GM19328 (cell line): ENCODE data around the gene PARVB.

Experiments used
- ATAC-seq: cut with Tn5 transposase; IDR thresholded peaks from one replicate; pipeline ENCODE4 v1.9.1; 2021; ENCODE audit warnings: mild to moderate bottlenecking, moderate library complexity; ENCODE audit not compliant: unreplicated experiment

Gene PARVB

DNA sequence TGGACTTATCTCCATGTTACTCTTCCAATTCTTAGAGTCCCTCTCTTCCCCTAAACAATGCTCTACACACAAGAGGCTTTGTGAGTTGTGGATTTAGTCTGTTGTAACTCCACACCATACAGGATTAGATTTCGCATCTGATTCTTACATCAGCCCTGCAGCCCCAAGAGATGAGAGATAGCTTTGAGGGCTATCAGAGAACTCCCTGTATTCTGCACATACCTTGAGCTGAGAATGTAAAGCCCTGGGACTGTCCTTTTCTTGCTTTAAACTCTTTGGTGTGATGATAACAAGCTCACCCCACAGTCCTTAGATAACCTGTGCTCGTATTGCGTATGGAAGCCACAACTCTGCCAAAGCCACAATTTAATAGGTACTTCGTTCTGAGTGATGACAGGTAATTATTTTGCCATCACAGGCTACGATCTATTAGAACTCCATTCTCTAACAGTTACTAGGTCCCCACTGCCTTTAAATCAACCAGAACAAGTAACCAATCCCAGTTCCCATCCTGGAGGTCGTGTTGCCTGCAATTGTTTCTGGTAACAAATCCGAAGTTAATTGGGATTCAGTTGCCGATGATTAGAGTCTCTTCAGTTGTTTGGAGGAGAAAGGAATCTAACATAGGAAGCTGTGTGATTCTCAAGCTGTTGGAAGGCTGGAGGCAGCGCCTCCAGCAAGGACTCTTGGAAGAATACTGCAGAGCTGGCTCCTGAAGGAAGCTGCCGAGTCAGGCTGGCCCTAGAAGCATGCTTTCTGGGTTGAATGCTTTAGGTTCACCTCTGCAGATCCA lies 155.3 kb downstream of the PARVB start:
- ATAC-seq: no peak

DNA sequence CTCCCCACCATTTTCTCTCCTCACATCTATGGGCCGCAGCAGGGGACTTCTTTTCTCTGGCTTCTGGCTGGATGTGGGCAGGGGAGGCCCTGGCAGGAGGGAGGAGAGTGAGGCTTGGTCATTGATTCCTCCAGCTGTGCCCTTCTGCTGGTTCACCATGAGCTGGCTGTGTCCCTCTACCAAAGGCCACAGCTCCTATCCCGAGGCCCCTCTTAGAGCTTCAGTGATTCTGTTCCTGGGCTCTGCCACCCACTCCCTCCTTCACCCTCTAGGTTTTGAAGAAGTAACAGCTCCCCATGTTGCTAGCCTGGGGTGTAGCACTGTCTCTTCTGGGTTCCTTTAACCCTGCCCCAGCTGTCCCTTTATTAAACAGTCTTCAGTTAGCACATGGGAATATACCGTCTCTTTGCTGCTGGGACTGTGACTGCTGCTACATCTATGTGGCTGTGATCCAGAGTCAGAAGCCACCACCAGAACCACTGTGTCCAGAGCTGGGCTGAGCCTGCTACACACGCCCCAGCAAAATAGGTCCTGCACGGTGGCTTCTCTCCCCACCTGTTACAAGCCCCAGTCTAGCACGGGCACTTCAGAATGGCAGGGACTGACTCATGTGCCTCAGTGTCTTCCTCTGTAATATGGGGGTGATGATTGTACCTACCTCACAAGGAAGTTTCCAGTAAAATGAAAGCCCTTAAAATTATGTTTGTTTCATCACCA lies 156.0 kb downstream of the PARVB start:
- ATAC-seq: no peak

DNA sequence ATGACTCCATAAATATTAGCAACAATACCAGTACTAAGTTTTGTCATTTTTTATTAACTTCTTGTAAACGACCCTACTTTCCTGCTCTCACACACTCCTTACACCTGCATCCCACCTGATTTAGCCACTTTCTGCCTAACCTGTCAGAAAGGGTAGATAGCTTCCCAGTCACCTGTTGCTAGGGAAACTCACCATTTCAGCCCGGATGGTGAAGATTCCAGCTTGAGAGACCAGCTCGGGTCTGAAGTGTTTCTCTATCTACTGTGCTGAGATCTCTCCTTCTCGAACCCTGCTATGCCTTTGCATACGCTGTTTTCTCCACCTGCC lies 156.6 kb downstream of the PARVB start, which contains the start of gene PARVG:
PARVG (plus strand) TSS at position 220 of the 327 bp plus-strand sequence. CDS start 2,405 bp downstream, outside the sequence.
- no peak for ATAC-seq

- no peak for ATAC-seq
Measured at GRCh38 chr22:44181033-44181911, 157.2 kb downstream of the PARVB start.

DNA sequence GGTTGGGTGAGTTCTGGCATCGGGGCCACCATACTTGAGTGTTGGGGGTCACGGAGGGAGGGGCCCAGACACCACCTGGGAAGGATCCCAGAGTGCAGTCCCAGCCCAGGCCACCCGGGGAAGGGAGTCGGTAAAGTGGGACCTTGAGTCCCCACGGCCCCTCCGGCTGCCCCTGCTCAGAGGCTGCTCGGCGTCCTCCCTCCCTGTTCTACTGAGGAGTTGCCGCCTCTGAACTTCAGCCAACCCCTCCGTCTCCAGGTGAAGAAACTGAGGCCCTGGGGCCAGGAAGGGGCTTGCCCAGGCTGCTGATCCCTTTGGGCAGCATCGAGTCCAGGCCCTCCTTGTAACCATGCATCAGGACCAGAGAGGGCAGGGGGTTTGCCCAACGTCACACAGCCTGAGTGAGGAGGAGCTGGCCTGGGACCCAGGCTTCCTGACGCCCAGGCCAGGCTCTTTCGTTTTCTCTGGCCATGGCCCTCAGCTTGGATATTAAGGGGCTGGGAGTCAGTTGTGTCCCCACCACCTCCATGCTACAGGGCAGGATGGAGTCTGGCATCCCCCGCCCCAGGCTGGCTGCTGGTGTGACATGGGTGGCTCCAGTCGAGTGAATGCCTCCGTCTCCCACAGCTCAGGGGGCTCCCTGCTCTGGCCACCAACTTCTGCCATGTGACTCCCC lies 157.9 kb downstream of the PARVB start:
- no peak for ATAC-seq

DNA sequence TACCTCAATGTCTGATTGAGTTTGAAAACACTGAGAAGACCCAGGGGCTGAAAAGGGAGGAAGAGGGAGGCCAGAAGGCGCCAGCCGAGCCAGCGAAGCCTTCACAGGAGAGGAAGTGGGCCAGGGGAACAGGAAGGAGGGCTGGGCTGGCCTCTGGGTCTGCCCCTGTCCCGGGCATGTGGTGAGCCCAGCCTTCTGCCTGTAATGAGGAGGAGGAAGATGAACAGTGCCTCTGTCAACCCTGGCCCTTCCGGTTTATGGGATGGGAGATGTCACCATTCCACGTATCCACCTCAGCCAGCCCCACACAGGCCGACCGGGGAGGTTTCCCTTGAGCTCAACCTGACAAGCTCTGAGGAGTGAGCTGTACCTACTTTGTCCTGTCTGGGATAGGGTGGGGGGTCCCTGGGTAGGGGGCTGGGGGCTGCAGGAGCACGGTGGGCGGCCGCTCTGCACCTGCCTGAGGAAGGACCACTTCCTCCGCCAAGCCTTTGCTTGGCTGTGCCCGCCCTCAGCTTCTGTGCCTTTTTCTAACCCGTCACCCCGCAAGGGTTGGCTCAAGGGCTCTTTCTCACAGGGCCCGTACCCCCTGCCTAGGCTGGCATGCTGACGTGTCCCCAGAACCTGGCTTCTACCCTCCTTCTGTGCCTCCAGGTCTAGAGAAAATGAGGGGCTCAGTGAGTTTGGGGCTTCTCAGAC lies 158.6 kb downstream of the PARVB start:
- no peak for ATAC-seq

GRCh38 chr22:44183287-44183588 lies 159.1 kb downstream of the PARVB start:
- ATAC-seq: no peak

DNA sequence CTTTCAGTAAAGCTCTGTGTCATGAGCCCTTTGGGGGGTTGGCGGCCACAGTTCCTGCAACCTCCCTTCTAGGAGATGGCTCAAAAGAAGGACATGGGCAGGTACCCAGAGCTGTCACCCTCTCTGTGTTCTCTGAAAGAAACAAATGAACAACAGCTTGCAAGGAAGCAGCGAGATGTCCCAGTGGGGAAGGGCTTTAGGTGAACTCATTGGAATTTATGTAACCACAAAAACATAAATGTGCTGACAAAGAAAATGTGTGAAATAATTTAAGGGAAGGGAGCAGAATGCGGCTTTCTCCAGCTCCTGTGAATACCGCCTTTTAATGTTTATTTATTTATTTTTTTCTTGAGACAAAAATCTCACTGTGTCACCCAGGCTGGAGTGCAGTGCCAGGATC lies 159.9 kb downstream of the PARVB start:
- no peak for ATAC-seq

- ATAC-seq: no peak
Measured at GRCh38 chr22:44185237-44186120, 161.4 kb downstream of the PARVB start.

GRCh38 chr22:44186121-44186510 lies 162.0 kb downstream of the PARVB start:
- ATAC-seq: no peak

- no peak for ATAC-seq
Measured at GRCh38 chr22:44186737-44187136, 162.6 kb downstream of the PARVB start.

GRCh38 chr22:44187652-44188230 lies 163.6 kb downstream of the PARVB start:
- ATAC-seq: no peak

DNA sequence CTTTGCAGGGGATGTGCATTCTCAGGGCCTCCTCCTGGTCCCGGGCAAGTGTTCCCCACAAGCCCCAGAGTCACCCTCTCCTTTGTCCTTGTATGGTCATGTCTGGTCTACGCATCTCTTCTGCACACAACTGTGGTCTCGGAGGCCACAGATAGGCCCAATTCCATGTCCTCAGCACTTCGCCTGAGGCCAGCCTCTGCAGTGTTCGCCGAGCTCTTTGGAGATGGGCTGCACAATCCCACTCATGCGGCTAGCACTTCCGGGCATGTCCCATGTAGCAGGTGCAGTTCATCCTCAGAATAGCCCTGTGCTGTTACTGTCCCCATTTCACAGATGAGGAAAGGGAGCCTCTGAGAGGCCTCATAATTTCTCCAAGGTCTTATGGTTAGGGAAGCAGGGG lies 164.2 kb downstream of the PARVB start:
- ATAC-seq: no peak

- no peak for ATAC-seq
Measured at GRCh38 chr22:44188986-44189630, 165.0 kb downstream of the PARVB start.

DNA sequence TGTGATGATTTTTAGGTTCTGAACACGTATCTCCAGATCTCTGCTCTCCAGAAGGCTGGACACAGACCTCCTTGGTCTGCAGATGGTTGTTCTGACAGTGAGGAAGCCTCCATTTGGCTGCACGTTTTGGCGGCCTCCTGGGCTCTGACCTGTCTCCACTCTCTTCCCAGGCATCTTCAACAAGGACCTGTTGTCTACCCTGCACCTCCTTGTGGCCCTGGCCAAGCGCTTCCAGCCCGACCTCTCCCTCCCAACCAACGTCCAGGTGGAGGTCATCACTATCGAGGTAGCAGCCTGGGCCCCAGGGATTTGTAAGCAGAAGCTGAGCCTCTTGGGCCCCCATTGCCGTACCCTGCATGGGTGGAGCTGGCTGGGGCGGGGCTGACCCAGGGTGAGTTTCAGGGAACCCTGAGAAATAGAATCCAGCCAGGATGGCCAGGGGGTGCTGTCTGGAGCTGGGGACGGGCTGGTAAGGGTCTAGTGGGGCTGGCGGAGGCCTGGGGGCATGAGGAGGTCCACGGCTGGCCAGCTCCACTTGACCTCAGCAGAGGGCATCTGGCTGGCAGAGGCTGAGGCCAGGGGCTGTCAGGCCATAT lies 166.4 kb downstream of the PARVB start:
- ATAC-seq: no peak

DNA sequence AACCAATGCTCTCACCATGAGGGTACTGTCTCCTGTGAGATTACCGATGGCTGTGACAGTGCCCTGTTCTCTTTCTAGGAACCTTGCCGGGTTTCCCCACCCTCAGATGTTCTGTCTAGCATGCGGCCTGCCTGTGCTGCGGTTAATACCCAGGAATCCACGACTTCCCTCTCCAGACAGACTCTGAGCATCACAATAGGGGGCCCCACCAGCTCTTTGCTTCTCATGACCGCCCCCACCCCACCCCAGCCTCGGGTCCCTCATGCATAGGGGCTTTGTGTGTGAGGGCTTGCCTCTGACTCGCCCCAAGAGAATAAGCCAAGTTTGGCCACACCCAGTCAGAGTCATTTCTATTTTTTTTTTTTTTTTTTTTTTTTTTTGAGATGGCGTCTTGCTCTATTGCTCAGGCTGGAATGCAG lies 166.9 kb downstream of the PARVB start:
- ATAC-seq: no peak

GRCh38 chr22:44192098-44192815 lies 168.2 kb downstream of the PARVB start:
- ATAC-seq: no peak
